Middle frontal gyrus (tissue), 1 donor: ENCODE measurements around the gene DGKE.

Experiments used
- DNase-seq: peaks from one replicate; pipeline ENCODE4 v3.0.0-alpha.2; 2015; ENCODE audit warnings: low spot score; ENCODE audit errors: extremely low spot score

Gene DGKE

GRCh38 chr17:56913867-56914580 lies 80.1 kb downstream of the DGKE start, which contains the start of gene TRIM25:
TSS of gene TRIM25 (minus strand) at chr17:56914049. CDS start at chr17:56913988, 61 bp downstream.
- peak; percentile 35 for DNase-seq

- DNase-seq: no peak
These were observed 80.8 kb downstream of the DGKE start for GRCh38 chr17:56914581-56915273.

- no peak for DNase-seq
These were observed 83.8 kb downstream of the DGKE start for GRCh38 chr17:56917559-56918296.

GRCh38 chr17:56918916-56919315 lies 85.0 kb downstream of the DGKE start:
- no peak for DNase-seq
